Endodermal cell (in vitro differentiated cells): ENCODE measurements around the gene OIT3. TPM values are rescaled to one million over a fixed set of nuclear protein-coding genes. Genes with fewer than 3 reads are reported as not detected.

Experiments
- DNase-seq: peaks from one replicate; pipeline ENCODE4 v3.0.0-alpha.2; 2017
- H3K27ac ChIP-seq: 2 replicates; pipeline ENCODE4 v1.5.1; 2013; ENCODE audit warnings: mild to moderate bottlenecking, low read depth, low read length, moderate library complexity
- H3K27me3 ChIP-seq: 2 replicates; pipeline ENCODE4 v1.6.1; 2013; ENCODE audit warnings: mild to moderate bottlenecking, low read length, moderate library complexity; ENCODE audit not compliant: insufficient read depth, control insufficient read depth, poor library complexity, severe bottlenecking
- H3K36me3 ChIP-seq: 2 replicates; pipeline ENCODE4 v1.7.0; 2013; ENCODE audit warnings: mild to moderate bottlenecking, low read length, moderate library complexity; ENCODE audit not compliant: control insufficient read depth, insufficient read depth
- H3K4me1 ChIP-seq: one replicate; pipeline ENCODE4 v1.7.0; 2013; ENCODE audit warnings: low read length; ENCODE audit not compliant: control insufficient read depth, insufficient read depth
- H3K4me3 ChIP-seq: 2 replicates; pipeline ENCODE4 v1.5.1; 2013; ENCODE audit warnings: mild to moderate bottlenecking, low read length, moderate library complexity
- H3K9ac ChIP-seq: 2 replicates; pipeline ENCODE4 v1.6.1; 2013; ENCODE audit warnings: mild to moderate bottlenecking, low read length, moderate library complexity; ENCODE audit not compliant: poor library complexity, severe bottlenecking; ENCODE audit errors: extremely low read depth
- H3K9me3 ChIP-seq: 2 replicates; pipeline ENCODE4 v1.6.1; 2013; ENCODE audit warnings: mild to moderate bottlenecking, low read length, moderate library complexity; ENCODE audit not compliant: control insufficient read depth
- H3K27ac Mint-ChIP-seq: 2 replicates; pipeline ENCODE4 v1.8.0; 2020; ENCODE audit warnings: mixed read lengths
- H3K27me3 Mint-ChIP-seq: 2 replicates; pipeline ENCODE4 v1.8.0; 2021; ENCODE audit warnings: mild to moderate bottlenecking, mixed read lengths; ENCODE audit not compliant: insufficient read depth
- H3K36me3 Mint-ChIP-seq: 2 replicates; pipeline ENCODE4 v1.8.0; 2020; ENCODE audit warnings: low read depth, mixed read lengths
- H3K4me1 Mint-ChIP-seq: 2 replicates; pipeline ENCODE4 v1.8.0; 2020; ENCODE audit warnings: mixed read lengths
- H3K4me3 Mint-ChIP-seq: 2 replicates; pipeline ENCODE4 v1.8.0; 2020; ENCODE audit warnings: mild to moderate bottlenecking, moderate library complexity, mixed read lengths
- H3K9me3 Mint-ChIP-seq: 2 replicates; pipeline ENCODE4 v1.8.0; 2020; ENCODE audit warnings: mild to moderate bottlenecking, mixed read lengths
- CTCF ChIP-seq: fragments of 200-600 bp; sonication (generic); conservative IDR thresholded peaks from 2 replicates; pipeline ENCODE4 v1.5.0; 2021; ENCODE audit warnings: antibody characterized with exemption, mild to moderate bottlenecking
- WGBS, 2 experiments: methylation state at CpG; one replicate each; pipeline versions ENCODE4 v1.1.5 to v1.1.7; 2013; ENCODE audit warnings: missing lambda C conversion rate in 2 of 2, mixed read lengths in 1 of 2; ENCODE audit not compliant: insufficient coverage in 1 of 2, insufficient read length in 1 of 2; 5-methylcytosine and 5-hydroxymethylcytosine counted together
- long read RNA-seq, 4 experiments: library from polyadenylated mRNA in 2 of 4; library from RNA in 1 of 4; library from capped mRNA in 1 of 4; stranded (forward) in 3 of 4; unstranded in 1 of 4; transcript quantifications; one replicate each; pipeline ENCODE4 v2.0.0, GENCODE V29; 2020 to 2021; ENCODE audit warnings: inconsistent platforms in 1 of 4
- polyA plus RNA-seq, 2 experiments: library from polyadenylated mRNA; stranded (reverse); fragments of 50-300 nt; gene quantifications; one replicate each; pipeline ENCODE4 v1.2.3, GENCODE V29; 2013
- total RNA-seq, 2 donors: library from RNA; stranded (reverse); fragmentation: NEBNext Ultra II Directional in 1 of 2; extraction: Animal tissue kit (Norgen Biotek cat#: 25700) in 1 of 2; gene quantifications; 2 replicates in 1 of 2; 3 replicates in 1 of 2; pipeline ENCODE4 v1.2.1, GENCODE V29; 2021

The OIT3 gene
- total RNA-seq, result under 1 TPM in 1 of 2 donors, not detected in 1; 0.13 TPM
- polyA plus RNA-seq (2013, experiment 1 of 2), result not detected
- polyA plus RNA-seq (2013, experiment 2 of 2), result not detected
- long read RNA-seq, experiment 1, result 0 reads
- long read RNA-seq, experiment 2, result 0 reads
- long read RNA-seq, experiment 3, result 0 reads
- long read RNA-seq, experiment 4, result 0 reads

- no peak within 1 kb of the TSS for H3K27ac ChIP-seq
- no peaks in the 10 kb centered on the region for H3K4me1 ChIP-seq
- Mint-ChIP-seq H3K4me3 (no peak within 1 kb of the TSS), H3K36me3 (peaks cover 10% of the 10 kb centered on the region), H3K4me1 (no peaks in the 10 kb centered on the region), H3K9me3 (no peaks in the 10 kb centered on the region), H3K27me3 (no peaks in the 10 kb centered on the region), H3K27ac (no peak within 1 kb of the TSS)
- no peak within 1 kb of the TSS for H3K9ac ChIP-seq
- H3K4me3 ChIP-seq, result no peak within 1 kb of the TSS
- no peak for DNase-seq
- H3K27me3 ChIP-seq, result no peaks in the 10 kb centered on the region
- 81 to 94% methylated on average over 2 to 4 of the region's 4 CpGs for WGBS, 2 experiments
- H3K9me3 ChIP-seq, result no peaks in the 10 kb centered on the region
- H3K36me3 ChIP-seq, result no peaks in the 10 kb centered on the region
- no peak for TF ChIP-seq CTCF
Observed at GRCh38 chr10:72893136-72893798, at the start of gene OIT3. TSS of gene OIT3 (plus strand) at chr10:72893739. CDS start at chr10:72893799, 60 bp downstream.

GRCh38 chr10:72846238-72846637 is 47.3 kb upstream of the OIT3 start:
- no peaks in the 10 kb centered on the region for H3K4me1 Mint-ChIP-seq
- Histone ChIP-seq H3K27ac (no peak overlapping the region), H3K9me3 (peaks cover 9% of the 10 kb centered on the region), H3K4me3 (no peak overlapping the region), H3K9ac (no peak overlapping the region), H3K27me3 (no peaks in the 10 kb centered on the region), H3K36me3 (no peaks in the 10 kb centered on the region), H3K4me1 (no peaks in the 10 kb centered on the region)
- peaks cover 9% of the 10 kb centered on the region for H3K9me3 Mint-ChIP-seq
- no peak overlapping the region for H3K27ac Mint-ChIP-seq
- WGBS, 2 experiments, result 79% methylated on average over 7 of the region's 7 CpGs; no CpG with 5 or more reads in 1 of the 2 experiments
- H3K36me3 Mint-ChIP-seq, result peaks cover 25% of the 10 kb centered on the region
- TF ChIP-seq CTCF, result no peak
- no peaks in the 10 kb centered on the region for H3K27me3 Mint-ChIP-seq
- no peak for DNase-seq
- H3K4me3 Mint-ChIP-seq, result no peak overlapping the region

- H3K9me3 Mint-ChIP-seq, result peaks cover 20% of the 10 kb centered on the region
- DNase-seq, result no peak
- 96 to 99% methylated on average over 2 of the region's 2 CpGs for WGBS, 2 experiments
- H3K27me3 Mint-ChIP-seq, result no peaks in the 10 kb centered on the region
- Histone ChIP-seq H3K4me1 (no peaks in the 10 kb centered on the region), H3K27ac (no peak overlapping the region), H3K27me3 (no peaks in the 10 kb centered on the region), H3K4me3 (no peak overlapping the region), H3K9ac (no peak overlapping the region), H3K36me3 (no peaks in the 10 kb centered on the region), H3K9me3 (peaks cover 23% of the 10 kb centered on the region)
- H3K4me3 Mint-ChIP-seq, result no peak overlapping the region
- no peaks in the 10 kb centered on the region for H3K4me1 Mint-ChIP-seq
- H3K27ac Mint-ChIP-seq, result no peak overlapping the region
- TF ChIP-seq CTCF, result no peak
- peaks cover 36% of the 10 kb centered on the region for H3K36me3 Mint-ChIP-seq
Observed at GRCh38 chr10:72847681-72848080, 45.9 kb upstream of the OIT3 start.
